Parathyroid adenoma (tissue), 2 donors: ENCODE results near the gene RABGAP1.

ENCODE experiments used
- H2AFZ ChIP-seq: fragments of 300-600 bp; sonication (generic); one replicate; pipeline ENCODE4 v1.7.0; 2017; ENCODE audit warnings: antibody characterized with exemption, mild to moderate bottlenecking
- H3K27ac ChIP-seq: fragments of 300-600 bp; sonication (generic); one replicate; pipeline ENCODE4 v1.7.0; 2017
- H3K27me3 ChIP-seq: fragments of 300-600 bp; sonication (generic); one replicate; pipeline ENCODE4 v1.7.0; 2017; ENCODE audit warnings: low read length; ENCODE audit not compliant: control insufficient read depth, insufficient read depth
- H3K36me3 ChIP-seq: fragments of 300-600 bp; sonication (generic); one replicate; pipeline ENCODE4 v1.7.0; 2017; ENCODE audit warnings: low read length; ENCODE audit not compliant: control insufficient read depth, insufficient read depth
- H3K4me1 ChIP-seq: fragments of 300-600 bp; sonication (generic); one replicate; pipeline ENCODE4 v1.7.0; 2017; ENCODE audit warnings: control low read depth
- H3K4me2 ChIP-seq: fragments of 300-600 bp; sonication (generic); one replicate; pipeline ENCODE4 v1.7.0; 2017; ENCODE audit warnings: low read length
- H3K4me3 ChIP-seq: fragments of 300-600 bp; sonication (generic); one replicate; pipeline ENCODE4 v1.7.0; 2017; ENCODE audit warnings: low read depth, low read length
- H3K79me2 ChIP-seq: fragments of 300-600 bp; sonication (generic); one replicate; pipeline ENCODE4 v1.7.0; 2017; ENCODE audit warnings: control low read depth
- H3K9ac ChIP-seq: fragments of 300-600 bp; sonication (generic); one replicate; pipeline ENCODE4 v1.7.0; 2017; ENCODE audit warnings: mild to moderate bottlenecking
- H3K9me3 ChIP-seq: fragments of 300-600 bp; sonication (generic); one replicate; pipeline ENCODE4 v1.7.0; 2017; ENCODE audit warnings: low read length; ENCODE audit not compliant: control insufficient read depth
- TF ChIP-seq, protein P1 (sequence below): fragments of 300-600 bp; sonication (generic); IDR thresholded peaks from one replicate; pipeline ENCODE4 v1.7.0; 2017; ENCODE audit warnings: antibody characterized with exemption, mild to moderate bottlenecking
- donor health status: primary hyperparathyroidism.

The RABGAP1 gene

DNA sequence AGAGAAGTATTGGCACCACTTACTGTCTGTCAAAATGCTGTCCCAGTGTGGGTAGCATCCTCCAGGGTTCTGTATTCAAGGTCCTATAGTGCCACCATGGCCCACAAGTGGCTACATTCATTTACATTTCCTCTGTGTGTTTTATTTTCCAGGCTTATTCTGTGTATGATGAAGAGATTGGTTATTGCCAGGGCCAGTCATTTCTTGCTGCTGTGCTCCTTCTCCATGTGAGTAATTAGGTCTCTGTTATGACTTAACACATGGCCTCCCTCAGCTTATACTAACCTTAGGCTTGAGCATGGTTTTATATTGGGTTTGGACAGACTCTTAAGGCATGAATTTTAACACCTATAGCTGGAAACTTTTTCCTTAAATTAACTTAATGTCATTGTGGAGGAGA lies 129.4 kb downstream of the RABGAP1 start:
- no peak overlapping the region for H3K9ac ChIP-seq
- no peaks in the 10 kb centered on the region for H3K4me1 ChIP-seq
- no peak overlapping the region for H3K27ac ChIP-seq
- no peaks in the 10 kb centered on the region for H3K9me3 ChIP-seq
- no peaks in the 10 kb centered on the region for H3K27me3 ChIP-seq
- H3K36me3 ChIP-seq, result no peaks in the 10 kb centered on the region
- no peak overlapping the region for H3K4me3 ChIP-seq
- H3K4me2 ChIP-seq, result no peak overlapping the region
- TF ChIP-seq, protein P1, sequence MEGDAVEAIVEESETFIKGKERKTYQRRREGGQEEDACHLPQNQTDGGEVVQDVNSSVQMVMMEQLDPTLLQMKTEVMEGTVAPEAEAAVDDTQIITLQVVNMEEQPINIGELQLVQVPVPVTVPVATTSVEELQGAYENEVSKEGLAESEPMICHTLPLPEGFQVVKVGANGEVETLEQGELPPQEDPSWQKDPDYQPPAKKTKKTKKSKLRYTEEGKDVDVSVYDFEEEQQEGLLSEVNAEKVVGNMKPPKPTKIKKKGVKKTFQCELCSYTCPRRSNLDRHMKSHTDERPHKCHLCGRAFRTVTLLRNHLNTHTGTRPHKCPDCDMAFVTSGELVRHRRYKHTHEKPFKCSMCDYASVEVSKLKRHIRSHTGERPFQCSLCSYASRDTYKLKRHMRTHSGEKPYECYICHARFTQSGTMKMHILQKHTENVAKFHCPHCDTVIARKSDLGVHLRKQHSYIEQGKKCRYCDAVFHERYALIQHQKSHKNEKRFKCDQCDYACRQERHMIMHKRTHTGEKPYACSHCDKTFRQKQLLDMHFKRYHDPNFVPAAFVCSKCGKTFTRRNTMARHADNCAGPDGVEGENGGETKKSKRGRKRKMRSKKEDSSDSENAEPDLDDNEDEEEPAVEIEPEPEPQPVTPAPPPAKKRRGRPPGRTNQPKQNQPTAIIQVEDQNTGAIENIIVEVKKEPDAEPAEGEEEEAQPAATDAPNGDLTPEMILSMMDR, result no peak
- H3K79me2 ChIP-seq, result no peaks in the 10 kb centered on the region
- no peak overlapping the region for H2AFZ ChIP-seq

DNA sequence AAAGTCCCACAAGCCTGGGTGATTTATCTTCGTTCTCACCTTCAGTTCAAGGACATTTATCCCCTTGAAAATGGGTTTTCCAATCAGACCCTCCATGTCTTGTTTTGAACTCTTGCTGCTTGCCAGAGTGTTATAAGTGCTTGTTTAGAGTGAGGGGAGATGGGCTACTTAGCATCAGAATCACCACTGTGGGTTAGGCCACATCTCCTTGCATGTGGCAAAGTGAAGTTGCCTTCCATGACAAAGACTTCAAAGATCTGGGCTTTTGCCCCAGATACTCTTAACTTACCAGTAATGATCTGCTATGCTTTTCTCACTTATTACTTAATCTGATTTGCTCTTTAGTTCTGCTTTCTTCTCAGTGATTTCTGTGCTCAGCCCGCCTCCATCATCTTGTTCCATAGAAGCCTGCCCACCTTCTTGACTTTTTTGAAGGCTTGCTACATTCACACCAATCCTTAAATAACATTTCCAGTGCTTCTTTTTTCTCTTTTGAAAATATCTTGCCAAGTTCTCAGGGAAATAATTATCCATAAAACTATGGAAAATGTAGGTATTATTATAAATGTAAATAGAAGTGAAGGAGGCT lies 131.7 kb downstream of the RABGAP1 start:
- H2AFZ ChIP-seq, result no peak overlapping the region
- no peak overlapping the region for H3K27ac ChIP-seq
- H3K36me3 ChIP-seq, result no peaks in the 10 kb centered on the region
- TF ChIP-seq, protein P1, result no peak
- no peaks in the 10 kb centered on the region for H3K4me1 ChIP-seq
- no peak overlapping the region for H3K4me3 ChIP-seq
- H3K79me2 ChIP-seq, result no peaks in the 10 kb centered on the region
- no peak overlapping the region for H3K9ac ChIP-seq
- no peaks in the 10 kb centered on the region for H3K9me3 ChIP-seq
- H3K4me2 ChIP-seq, result no peak overlapping the region
- no peaks in the 10 kb centered on the region for H3K27me3 ChIP-seq

DNA sequence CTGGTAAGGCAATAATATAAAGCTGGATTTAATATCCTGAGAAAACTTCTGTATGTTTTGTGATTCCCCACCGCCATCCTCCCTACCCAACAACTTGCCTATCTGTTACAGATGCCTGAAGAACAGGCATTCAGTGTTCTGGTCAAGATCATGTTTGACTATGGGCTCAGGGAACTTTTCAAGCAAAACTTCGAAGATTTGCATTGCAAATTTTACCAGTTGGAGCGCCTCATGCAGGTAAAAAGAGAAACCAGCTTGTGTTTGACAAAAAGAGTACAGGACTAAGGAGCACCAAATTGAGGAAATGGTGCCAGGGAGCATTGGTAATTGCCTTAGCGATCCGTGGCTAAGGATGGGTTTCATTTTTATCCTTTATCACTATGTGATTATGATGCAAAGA lies 132.6 kb downstream of the RABGAP1 start:
- TF ChIP-seq, protein P1, result no peak
- H3K9ac ChIP-seq, result no peak overlapping the region
- no peaks in the 10 kb centered on the region for H3K79me2 ChIP-seq
- H3K36me3 ChIP-seq, result no peaks in the 10 kb centered on the region
- H3K9me3 ChIP-seq, result no peaks in the 10 kb centered on the region
- H2AFZ ChIP-seq, result no peak overlapping the region
- no peaks in the 10 kb centered on the region for H3K27me3 ChIP-seq
- no peak overlapping the region for H3K4me2 ChIP-seq
- H3K4me1 ChIP-seq, result no peaks in the 10 kb centered on the region
- no peak overlapping the region for H3K27ac ChIP-seq
- no peak overlapping the region for H3K4me3 ChIP-seq

DNA sequence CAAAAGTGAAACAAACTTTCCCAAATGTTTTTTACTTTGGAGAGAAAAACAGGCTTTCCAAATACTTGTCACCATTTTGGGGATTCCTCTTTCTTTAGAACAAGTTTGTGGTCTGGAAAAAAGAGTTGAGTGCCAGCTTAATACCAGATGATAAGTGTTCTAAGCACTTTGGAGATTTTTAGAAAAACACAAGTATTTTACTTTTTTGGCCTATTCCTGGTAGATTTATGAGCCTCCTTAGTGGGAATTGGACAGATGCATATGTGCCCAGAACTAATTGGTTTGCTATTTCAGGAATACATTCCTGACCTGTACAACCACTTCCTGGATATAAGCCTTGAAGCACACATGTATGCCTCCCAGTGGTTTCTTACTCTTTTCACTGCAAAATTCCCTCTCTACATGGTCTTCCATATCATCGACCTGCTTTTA lies 133.2 kb downstream of the RABGAP1 start:
- Histone ChIP-seq H3K9ac (no peak overlapping the region), H3K4me2 (no peak overlapping the region), H2AFZ (no peak overlapping the region), H3K79me2 (no peaks in the 10 kb centered on the region), H3K36me3 (no peaks in the 10 kb centered on the region), H3K27me3 (no peaks in the 10 kb centered on the region), H3K4me1 (no peaks in the 10 kb centered on the region), H3K9me3 (no peaks in the 10 kb centered on the region), H3K27ac (no peak overlapping the region), H3K4me3 (no peak overlapping the region)
- TF ChIP-seq, protein P1, result no peak

DNA sequence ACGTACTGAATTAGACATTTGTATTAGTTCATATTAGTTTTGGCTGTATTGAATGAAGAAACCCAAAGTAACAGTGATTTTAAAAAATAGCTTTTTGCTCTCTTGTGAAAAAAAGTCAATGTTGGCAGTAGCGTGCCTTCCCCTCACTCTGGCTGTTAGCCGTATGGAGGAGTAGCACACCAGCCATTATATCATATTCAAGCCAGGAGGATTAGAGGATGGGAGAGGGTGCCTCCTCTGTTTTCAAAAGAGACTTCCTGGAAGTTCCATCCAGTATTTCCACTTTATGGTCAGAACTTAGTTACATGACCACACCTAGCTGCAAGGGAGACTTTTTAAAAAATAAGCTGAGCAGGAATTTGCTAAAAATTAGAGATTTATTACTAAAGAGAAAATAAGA lies 133.8 kb downstream of the RABGAP1 start:
- Histone ChIP-seq H3K27me3 (no peaks in the 10 kb centered on the region), H3K36me3 (no peaks in the 10 kb centered on the region), H3K9me3 (no peaks in the 10 kb centered on the region), H3K79me2 (no peaks in the 10 kb centered on the region), H3K9ac (no peak overlapping the region), H3K4me3 (no peak overlapping the region), H3K4me1 (no peaks in the 10 kb centered on the region), H3K4me2 (no peak overlapping the region), H2AFZ (no peak overlapping the region), H3K27ac (no peak overlapping the region)
- TF ChIP-seq, protein P1, result no peak
